ENCODE results near the gene PREPL.

GRCh38 chr2:44286119-44286883, 75.0 kb downstream of the PREPL start:
- TF ChIP-seq POLR2A (IDR thresholded peaks at IDR 0.05; ENCODE audit: low read depth, low read length), result no peak
- no peak for TF ChIP-seq MYC (IDR thresholded peaks at IDR 0.05; ENCODE audit: low read depth, low read length)
- no peak for TF ChIP-seq CTCF (IDR thresholded peaks at IDR 0.05; ENCODE audit: extremely low read depth in 1 of 2, insufficient read depth in 1 of 2, low read depth in 1 of 2, low read length in 2 of 2)
- no peak for TF ChIP-seq POLR2AphosphoS5 (IDR thresholded peaks at IDR 0.05; ENCODE audit: insufficient read depth, low read depth, low read length)
- no peak for TF ChIP-seq EZH2 (IDR thresholded peaks at IDR 0.05; ENCODE audit: borderline replicate concordance, low read depth, low read length, severe bottlenecking)
- TF ChIP-seq JUN (IDR thresholded peaks at IDR 0.05; ENCODE audit: borderline replicate concordance, insufficient read depth, insufficient read length, low read depth), result no peak

All from endothelial cell of umbilical vein (primary cell).